GM21529 (cell line): ENCODE measurements around the gene OTX2.

Experiments used
- ATAC-seq: cut with Tn5 transposase; IDR thresholded peaks from one replicate; pipeline ENCODE4 v1.9.1; 2021; ENCODE audit not compliant: unreplicated experiment

OTX2 gene

DNA sequence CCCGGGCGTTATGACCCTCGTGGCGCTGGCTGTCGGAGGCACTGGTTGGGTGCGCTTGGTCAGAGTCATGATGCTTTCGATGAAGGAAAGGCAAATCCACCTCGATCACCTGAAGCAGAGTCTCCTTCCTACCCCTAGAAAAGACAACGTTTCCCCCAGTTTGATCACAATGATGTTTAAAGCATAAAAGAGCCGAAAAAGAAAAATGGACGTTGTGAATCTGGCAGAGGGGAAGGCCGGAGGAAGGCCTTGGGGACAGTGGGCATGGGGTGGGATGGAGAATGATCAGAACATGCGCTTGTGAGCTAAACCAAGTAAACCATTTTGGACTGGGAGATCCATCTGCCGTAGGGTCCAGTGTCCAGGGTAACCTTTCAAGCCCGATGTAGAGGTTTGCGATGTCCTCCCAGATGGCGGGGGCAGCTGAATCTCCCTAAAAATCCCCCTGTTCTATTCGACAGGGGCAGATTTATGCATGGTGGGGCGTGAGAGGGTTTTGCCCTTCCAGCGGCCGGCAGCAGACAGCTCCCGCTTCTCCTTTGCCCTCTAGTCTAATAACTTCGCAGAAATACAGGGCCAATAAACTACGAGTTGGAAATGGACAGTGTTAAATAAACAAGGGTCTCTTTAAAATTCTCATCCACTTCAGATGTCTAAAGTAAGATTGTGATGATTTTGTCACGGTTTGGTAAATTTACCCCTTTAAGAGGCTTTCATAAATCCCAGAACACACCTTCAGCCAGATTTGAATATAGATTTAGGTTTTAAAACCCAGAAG is 2.3 kb upstream of the OTX2 start:
- no peak for ATAC-seq

DNA sequence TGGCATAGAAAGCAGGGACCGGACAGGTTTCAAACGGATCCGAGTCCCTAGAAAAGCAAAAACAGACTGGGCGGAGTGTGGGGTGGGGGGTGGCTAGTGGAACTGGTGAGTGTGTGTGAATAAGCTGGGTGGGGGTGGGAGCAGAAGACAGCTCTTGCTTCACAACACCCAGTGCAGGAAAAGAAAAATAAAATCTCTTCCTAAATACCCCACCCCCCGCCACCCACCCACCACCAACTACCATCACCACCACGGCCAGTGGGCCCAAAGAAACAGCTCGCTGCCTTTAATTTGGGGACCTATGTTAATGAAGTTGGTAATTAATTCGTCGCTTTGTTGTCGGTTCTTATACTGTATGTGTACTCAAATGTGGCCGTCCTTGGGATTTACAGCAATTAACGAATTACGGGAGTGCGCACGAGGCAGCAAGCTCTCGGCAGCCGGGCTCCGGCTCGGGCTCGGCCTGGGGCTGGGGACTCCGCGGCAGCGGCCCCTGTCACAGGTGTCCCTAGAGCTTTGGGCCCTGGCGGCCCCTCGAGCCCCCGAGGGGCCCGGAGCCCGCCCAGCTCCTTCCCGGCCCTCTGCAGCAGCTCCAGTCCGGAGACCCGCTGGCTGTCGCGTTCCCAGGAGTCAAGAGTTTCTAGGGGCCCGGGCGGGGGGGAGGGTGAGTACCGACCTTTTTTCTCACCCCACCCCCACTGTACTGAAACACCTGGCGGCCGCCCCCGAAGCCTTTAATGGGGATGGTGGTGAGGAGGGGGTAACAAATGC is 1.5 kb upstream of the OTX2 start:
- ATAC-seq, result no peak

DNA sequence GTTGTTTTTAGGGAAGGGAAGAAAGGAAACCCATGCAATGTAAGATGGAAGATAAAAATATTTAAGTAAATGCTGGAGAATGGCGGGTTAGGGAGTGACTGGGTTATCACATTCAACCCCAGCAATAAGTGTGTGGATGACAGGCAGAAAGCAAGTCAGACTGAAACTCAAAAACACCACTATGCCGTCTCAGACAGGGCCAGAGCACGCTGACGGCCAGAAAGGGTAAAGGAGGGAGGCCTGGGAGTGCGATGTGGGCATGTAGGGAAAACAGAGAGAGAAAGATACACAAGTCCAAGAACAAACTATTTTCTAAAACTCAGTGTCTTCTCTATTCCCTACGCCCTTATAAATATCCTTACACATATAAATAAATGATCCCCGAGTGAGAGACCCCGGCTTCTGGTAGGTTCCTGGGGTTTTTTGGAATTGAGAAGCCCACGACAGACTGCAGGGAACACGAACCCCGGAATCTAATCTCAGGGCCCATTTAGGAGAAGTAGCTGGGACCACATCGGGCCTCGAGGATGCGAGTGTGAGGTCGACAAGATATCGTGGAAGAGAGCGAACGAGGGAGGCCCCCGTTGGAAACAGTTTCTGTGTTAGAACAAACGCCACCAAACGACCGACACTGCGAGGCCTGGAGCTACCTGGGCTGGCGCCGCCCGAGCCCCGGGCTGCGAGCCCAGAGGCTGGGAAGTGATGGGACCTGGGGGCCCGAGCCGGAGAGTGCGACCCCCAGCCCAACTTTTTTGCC is 735 bp upstream of the OTX2 start:
- ATAC-seq, result no peak

- ATAC-seq, result no peak
Measured at GRCh38 chr14:56809270-56810146, 771 bp downstream of the OTX2 start.

- no peak for ATAC-seq
Measured at GRCh38 chr14:56808383-56809269, 1.7 kb downstream of the OTX2 start.

DNA sequence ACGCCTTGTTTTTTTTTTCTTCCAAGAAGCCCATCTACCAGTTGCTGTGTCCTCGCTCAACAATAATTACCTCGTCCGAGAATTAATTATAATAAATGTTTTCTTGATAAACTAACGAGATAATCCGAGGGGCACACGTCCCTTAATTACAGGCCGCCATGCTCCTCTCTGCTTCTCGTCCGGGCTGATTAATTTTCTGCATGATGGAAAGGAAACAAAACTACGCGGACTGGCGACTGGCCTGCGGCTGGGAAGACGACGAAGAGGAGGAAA is 2.2 kb downstream of the OTX2 start:
- no peak for ATAC-seq

GRCh38 chr14:56807386-56808109 is 2.7 kb downstream of the OTX2 start:
- ATAC-seq, result no peak

GRCh38 chr14:56806760-56807159 is 3.5 kb downstream of the OTX2 start:
- no peak for ATAC-seq

- ATAC-seq, result no peak
Measured at GRCh38 chr14:56805992-56806727, 4.1 kb downstream of the OTX2 start.

DNA sequence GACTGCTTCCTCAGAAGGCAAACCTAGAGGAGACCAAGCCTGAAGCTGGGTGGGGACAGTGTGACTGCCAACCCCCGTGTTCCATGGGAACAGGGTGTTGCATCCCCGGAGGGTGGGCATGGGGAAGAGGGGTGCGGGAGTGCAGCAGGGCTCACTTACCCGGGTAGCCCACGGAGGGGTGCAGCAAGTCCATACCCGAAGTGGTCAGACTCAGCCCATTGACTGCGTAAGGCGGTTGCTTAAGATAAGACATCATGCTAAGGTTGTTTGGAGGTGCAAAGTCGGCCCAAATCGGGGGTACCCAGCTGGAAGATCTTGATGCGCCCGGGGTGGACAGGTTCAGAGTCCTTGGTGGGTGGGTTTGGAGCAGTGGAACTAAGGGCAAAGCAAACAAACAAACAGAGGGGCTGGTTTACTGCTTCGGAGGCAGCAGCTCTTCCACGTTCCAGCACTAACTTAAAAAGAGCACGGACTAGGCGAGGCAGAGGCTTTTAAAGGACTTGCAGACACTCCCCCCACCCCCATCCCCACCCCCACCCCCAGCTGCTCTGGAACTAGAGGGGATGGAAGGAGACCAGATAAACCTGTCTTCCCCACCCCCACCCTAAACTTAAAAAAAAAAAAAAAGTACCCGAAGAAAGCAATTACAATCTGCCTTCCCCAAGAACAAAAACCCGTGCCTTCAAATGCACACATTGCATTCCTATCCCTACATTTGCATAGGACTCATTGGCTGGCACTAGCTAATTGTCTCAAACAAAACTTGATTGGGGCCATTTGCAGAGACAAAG is 4.9 kb downstream of the OTX2 start:
- no peak for ATAC-seq

DNA sequence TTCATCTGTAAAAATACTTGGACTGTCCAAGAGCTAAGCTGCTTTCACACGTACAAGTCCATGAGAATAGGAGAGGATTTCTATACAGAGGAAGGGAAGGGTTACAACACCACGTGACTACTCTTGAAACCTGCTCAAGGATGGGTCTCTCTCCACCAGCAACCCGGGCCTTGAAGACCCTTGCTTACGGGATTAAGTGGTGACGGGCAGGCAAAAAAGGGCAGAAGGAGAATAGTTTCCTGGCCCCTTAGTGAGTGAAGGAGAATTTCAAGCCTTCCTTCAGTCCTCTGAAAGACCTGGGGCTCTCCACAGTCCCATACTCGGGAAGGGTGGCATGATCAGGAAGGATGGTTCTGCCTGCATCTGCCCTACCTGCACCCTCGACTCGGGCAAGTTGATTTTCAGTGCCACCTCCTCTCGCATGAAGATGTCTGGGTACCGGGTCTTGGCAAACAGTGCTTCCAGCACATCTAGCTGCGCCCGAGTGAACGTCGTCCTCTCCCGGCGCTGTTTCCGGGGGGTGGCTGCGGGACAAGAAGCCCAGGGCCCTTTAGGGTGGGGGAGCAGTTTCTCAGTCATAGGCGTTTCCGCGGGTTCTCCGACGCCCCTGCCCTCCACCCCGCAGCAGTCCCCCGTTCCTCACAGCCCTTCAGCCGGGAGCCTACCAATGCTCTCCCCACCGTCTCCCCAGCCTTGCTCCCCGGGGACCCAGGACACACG is 6.3 kb downstream of the OTX2 start:
- ATAC-seq, result no peak

GRCh38 chr14:56801920-56802319 is 8.4 kb downstream of the OTX2 start:
- ATAC-seq, result no peak

GRCh38 chr14:56799343-56799645 is 11.0 kb downstream of the OTX2 start:
- ATAC-seq, result no peak

DNA sequence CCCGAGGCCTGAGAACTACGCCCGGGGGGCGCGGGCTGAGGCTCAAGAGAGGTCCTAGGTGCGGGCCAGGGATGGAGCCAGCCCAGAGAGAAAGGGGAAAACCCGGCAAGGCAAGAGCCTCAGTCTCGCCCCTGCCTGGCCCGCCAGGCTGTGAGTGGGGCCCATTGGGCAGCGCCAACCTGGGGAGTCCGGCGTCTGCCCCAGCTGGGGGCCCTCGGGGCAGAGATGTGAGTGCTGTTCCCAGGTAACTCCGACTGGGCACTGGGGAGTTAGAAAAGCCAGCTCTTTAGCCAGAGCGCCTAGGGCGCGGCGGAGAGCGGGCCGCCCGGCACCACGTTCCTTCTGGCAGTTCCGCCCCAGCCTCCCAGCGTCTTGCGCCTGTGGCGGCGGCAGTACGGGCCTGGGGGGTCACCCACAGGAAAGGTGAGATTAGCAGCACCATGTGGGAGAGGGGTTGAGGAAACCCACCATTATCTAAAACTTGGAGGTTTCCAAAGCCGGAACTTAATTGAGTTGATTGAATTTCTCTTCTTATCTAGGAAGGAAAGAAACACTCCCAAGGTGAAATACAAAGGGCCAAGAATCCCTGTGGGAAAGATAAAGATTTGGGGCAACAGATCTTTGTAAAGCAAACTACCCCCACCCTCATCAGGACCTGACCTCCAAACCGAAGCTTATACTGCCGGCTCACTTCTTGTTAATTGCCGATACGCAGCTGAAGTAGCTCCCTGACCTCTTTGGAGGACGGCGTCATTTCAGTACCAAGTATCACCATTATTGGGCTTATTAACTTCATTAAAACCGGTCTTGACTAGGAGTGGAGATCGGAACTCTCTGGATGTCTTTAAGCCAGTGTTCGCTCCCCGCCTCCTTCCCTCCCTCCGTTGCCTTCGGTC is 11.6 kb downstream of the OTX2 start:
- ATAC-seq, result no peak

DNA sequence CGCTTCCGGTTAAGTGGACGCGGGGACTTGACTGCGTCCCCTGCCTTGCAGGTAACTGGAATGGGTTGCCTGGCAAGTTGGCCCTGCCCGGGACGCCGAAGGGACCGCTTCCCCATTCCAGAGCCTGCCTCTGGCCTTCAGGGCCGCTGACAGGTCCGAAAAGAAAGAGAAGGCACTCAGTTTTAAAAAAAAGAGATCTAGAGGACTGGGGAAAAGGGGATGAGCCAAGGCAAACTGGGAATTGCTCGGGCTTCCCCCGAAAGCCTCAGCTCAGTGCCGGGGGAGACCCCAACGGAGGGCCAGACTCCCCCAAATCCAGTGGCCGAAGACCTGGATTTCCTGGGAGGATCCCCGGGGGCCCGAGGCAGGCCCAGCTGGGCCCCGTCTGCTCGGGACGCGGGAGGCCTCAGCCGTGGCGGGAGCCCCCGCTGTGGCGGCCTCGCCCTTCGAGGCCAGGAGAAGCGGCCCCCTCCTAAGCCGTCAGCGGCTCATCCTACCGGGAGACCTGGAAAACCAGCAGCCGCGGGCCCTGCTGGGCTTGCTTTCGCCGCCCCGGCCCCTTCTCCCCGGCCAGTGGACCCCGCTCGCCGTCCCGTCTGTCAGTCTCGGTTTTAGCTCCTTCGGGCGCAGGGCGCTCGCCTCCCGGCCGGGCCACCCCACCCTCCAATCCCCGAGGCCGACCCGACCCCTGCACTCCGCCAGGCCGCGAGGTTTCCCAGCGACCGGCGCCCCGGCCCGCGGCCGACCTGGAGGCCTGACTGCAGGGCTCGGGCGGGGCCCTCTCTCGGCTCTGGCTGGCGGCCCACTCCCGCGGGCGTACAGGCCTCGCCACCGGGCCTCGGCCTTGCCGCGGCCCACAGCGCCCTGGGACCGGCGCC is 12.5 kb downstream of the OTX2 start:
- ATAC-seq, result no peak
